NCI-H1930 (cell line): ENCODE results near the gene STK32C.
"Not testable (repeated sequence)": the region's sequence is repeated elsewhere in the genome, so short reads cannot be mapped to it uniquely, and the experiment has no call there.

ENCODE experiments used
- DNase-seq, 2 experiments: peaks; one replicate each; lab custom pipeline; 2025; lab: John Stamatoyannopoulos, UW

Gene STK32C

DNA sequence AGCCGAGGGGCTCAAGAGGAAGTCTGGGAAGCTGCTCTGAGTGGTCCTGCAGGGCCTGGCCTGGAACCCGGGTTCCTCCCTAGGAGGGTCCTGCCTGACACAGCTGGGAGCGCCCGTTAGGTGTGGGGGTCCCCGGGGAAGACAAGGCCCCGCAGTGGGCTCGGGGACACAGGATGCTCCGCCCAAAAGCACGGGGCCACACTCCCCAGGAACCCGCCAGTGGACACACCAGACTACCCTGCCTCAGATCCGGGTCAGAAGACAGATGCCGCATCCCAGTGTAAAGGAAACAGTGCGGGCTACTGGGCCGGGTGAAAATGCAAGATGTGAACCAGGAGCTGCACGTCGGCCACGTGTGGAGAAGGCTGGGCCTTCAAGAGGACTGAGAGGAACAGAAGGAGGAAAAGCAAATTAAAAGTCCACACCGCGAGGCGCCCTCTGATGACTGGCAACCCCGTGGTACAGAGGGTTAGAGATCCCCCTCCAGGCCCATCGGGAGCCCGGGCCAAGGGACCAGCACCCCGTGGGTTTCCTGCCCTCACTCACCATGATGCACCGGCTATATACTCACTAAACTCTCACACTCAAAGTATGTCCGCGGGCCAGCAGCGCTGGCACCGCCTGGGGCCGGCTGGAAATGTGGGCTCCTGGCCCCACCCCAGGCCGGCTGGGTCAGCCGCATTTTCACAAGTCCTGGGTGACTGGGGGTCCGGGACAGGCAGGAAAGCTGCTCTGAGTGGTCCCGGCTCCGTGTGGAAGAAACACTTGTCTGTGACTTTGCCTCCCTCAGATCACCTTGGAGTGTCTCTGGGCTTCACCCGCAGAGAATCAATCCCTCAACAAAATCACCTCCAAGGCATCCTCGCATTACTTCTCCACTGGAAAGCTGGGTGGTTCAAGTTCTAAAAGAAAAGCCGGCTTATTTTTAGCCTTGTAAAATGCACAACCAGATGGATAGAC is 6.1 kb downstream of the STK32C start:
- DNase-seq: no peak

DNA sequence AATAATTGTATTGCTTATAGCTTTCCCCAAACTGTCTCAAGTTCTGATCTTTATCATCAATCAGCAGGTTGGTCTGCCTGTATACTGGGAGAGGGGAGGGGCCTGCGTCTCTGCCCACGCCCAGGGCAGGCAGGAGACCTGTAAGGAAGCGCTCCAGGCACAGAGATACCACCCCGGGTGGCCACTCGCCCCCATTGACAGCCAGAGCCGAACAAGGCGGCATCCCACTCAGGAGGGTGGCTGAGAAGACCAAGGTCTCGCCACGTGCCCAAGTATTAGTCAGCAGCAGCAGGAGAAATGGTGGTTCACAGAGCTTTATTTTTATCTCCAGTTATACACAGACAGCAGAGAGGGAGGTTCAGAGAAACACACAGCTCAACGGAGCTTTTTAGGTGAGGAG is 7.2 kb downstream of the STK32C start:
- no peak for DNase-seq

DNA sequence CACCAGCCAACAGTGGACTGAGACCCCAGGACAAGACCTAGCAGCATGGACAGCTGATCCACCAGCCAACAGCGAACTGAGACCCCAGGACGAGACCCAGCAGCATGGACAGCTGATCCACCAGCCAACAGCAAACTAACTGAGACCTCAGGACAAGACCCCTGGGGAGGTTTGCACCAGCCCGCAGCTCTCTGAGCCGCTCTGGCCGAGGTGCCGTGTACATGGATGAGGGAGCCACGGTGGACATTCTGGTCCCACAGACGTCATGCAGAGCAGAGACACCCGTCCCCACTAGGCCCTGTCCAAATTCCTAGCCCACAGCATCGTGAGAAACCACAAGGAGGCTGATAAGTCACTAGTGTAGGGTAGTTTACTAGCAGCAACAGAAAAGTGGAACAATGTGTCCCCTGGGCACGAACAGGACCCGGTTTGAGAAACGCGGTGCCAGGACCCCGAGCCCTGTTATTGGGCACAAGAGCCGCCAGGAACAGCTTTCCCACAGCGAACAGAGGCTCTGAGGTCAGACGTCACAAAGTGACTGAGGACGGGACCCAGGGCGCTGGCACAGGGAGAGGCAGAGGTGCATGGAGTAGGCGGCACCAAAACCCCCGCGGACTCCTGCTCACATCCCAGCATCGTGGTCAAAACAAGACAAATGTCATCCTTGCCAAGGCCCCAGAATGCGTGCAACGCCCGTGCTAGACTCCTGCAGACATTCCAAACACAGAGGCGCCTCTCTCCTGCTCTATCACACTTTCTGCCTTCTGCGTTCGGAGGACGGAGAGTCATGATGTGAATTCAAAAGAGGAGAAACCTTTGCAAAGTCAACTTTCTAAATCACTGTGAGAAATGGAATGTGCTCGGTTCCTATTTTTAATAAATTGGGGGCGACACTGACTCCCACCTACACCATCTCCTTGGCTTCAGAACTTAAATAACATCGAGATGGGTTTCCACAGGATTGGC is 8.1 kb downstream of the STK32C start:
- no peak for DNase-seq

DNA sequence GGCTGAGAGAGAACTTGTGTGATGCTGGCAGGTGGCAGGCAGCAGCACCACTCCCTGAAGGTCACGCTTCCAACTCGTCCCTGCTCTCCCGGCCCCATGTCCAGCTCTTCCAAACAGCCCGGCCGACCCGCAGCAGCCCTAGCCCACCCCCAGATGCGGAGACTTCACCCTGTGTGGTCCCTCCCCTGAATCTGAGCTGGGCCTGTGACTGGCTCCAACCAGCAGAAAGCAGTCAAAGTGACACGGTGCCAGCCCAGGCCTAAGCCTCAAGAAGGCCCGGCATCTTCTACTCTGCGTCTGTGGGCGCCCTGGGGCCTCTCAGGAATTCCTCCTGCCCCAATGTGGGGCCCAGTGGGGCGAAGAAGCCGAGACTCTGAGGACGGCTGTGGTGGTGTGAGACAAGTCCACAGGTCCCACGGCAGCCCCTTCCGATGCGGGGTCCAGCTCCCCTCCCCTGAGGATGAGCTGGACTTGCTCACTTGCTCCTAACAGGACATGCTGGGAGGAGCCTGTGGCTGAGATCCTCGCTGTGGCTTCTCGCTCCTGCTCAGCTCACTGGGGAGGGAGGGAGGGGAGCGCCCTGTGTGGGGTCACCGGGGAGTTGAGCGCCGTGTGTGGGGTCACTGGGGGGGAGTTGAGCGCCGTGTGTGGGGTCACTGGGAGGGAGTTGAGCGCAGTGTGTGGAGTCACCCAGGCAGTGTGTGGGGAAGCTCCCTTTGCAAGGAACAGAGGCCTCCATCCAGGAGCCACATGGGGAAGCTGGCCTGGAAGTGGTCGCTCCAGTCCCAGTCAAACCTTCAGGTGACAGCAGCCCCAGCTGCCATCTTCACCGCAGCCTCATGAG is 9.5 kb downstream of the STK32C start:
- no peak for DNase-seq

DNA sequence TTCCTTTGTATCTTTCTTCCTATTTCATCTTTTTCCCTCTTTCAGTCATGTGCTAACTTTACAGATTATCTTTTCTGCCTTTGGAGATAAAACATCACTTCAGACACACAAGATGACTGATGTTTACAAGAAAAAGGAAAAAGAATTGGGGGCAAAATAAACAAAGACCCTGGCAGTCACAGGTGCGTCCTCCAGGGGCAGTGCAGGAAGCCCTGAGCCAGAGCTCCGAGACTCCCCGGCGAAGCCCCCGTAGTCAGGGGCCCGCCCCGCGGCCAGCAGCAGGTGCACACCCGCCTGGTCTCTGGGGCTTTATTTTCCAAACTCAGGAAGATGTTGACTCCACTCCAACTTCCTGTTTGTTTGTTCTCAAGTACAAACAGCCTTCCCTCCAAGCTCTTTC is 10.2 kb downstream of the STK32C start:
- no peak for DNase-seq

DNA sequence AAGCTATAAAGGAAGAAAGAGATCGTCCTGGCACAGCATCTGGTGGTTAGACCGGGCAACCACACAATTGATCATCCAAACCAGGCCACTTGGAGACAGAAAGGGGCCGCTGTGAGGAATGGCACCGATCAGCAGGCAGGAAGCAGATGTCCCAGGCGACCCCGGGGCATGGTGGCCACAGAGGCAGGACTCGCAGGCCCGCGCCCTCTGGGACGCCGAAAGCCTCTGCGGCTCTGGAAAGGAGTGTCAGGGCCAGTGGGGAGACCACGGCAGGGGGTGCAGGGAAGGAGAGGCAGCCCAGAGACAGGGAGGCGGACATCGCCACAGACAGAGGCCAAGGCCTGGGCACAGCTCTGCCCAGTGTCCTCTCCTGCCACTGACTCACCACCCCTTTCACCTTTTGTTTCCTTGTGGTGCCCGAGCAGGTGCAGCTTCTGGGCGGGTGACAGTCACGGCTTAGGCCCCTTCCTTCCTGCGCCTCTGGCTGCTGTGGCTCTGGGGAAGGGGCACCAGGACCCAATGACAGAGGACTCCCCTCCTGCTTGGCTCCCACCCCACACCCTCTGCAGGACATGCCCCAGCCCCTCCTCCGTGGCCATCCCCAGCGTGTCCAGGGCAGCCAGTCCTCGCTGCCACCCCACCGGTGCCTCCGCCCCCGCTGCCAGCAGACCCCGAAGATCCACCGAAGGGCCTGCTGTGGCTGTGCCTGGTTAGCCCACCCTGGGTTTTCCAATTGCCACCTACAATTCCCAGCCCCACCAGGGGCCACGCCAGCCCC is 10.9 kb downstream of the STK32C start:
- no peak for DNase-seq

DNA sequence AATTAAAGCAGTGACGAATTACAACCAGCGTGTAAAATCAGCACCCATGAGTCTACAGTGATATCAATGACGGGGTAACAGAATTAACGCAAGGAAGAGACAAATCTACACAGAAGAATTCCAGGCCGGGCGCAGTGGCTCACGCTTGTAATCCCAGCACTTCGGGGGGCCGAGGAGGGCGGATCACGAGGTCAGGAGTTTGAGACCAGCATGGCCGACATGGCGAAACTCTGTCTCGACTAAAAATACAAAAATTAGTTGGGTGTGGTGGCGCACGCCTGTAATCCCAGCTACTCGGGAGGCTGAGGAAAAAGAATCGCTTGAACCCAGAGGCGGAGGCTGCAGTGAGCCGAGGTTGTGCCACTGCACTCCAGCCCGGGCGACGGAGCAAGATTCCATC is 12.3 kb downstream of the STK32C start:
- DNase-seq: not testable (repeated sequence)

DNA sequence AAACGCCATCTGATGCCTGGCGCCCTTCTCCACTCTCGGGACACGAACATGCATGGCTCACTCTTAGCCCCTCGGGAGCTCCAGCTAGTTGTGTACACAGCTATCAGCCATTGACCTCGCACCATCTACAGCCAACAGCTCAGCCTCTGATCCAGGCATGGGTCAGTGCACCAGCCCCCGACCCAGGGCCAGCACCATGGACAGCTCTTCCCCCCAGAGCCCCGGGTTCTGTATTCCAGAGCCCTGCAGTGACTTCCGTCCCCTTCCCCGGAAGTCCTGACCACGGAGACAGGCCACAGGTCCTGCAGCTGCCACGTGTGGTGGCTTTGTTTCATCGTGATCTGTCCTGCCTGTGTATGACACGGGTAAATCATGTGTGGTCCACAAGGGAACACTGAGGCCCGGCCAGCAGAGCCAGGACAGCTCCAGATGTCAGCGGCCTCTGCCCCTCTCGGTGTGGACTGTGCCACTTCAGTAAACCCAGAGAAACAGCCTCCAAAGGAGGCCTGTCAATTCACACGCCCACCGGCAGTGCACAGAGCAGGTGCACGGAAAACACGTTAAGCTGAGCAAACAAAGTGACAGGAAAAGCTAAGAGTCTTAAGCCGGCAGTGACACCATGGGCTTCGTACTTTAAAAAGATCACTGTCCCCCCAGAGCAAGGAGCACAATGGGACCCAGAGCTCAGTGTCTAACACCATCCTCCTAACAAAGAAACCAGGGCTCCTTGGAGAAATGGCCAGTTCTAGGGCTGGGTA is 13.0 kb downstream of the STK32C start:
- no peak for DNase-seq

DNA sequence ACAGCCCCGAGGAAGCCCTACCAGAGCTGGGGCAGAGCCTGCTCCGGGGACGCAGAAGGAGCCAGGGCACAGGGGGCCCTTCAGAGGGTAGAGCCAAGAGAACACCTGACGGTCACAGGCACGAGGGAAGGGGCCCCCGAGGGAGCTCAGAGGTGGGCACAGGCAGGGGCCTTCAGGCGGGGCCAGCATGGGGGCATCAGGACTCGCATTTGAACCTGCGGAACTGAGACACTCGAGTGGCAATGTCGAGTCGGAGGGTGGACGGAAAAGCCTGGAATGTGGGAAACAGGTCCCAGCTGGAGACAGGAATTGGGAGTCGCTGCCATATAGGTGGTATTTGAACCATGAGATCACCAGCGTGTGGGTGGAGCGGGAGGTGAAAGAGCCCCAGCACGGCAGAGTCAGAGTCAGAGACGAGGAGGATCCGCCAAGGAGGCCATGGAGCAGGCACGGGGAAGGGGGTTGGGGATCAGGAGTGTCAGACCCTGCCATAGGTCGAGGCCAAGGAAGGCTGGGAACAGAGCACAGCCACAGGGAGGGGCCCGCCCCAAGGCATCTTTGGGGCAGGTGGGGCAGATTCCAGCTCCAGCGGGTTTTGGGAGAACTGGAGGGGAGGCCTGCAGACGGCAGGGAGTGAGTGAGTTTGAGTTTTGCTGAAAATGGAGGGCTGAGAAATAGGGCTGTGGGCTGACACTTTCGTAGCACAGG is 13.8 kb downstream of the STK32C start:
- DNase-seq: no peak

DNA sequence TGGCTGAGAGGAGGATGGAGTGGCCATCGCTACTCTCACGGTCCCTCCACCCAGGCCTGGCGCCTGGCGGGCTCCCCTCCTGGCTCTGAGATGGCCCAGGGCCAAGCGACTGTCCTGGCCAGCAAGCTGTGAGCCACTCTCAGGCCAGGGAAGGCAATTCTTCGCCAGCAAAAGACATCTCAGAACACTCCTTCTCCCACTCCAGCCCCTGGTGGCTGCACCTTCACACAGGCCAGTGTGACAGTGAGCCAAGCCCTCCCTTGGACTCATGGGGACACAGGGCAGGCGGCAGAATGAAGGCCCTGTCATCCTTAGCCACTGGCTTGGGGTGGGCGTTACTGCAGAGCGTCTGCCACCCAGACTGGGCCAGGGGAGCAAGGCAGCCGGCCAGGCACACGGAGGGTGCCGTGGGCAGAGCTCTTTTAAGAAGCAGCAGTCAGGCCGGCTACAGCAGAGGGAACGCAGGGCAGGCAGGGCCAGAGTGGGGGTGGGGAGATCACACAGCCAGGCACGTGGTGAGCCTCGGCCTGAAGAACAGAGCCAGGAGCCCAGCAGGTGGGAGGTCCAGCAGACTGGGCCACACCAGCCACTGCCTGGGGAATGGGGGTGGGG is 14.4 kb downstream of the STK32C start:
- no peak for DNase-seq

DNA sequence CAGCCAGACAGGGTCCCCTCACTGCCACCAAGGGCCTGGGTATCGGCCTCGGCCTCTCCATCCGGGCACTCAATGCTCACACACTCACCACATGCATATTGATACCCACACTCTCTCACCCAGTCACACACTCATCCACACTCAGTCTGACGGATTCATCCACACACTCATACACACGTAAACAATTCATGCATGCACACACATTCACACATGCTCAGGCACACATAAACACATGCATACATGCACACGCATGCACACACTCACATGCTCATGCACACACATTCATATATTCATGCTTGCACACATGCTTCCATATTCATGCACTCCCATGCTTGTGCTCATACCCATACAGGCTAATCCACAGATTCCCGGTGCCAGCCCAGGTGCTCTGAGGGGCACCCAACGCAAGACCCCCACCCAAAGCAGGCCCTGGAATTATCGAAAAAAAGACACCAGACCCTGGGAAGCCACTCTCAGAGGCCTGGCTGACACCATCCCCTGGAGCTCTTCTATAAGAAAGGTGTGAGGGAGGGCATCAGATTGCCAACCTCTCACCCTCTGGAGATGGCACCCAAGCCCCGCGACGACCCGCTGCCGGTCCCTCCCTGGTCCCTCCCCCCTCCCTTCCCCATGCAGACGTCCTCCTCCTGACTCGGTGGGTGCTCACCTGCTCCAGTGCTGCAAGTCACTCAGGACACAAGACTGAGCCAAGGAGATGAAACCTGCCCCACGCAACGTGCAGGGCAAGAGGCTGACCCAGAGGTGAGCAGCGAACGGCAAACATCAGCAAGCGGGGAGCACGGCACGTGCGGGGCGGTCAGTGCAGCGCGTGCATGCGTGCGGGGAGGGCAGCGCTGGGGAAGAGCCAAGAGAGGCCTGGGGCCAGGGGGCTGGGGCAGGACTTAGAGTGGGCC is 15.2 kb downstream of the STK32C start:
- no peak for DNase-seq

DNA sequence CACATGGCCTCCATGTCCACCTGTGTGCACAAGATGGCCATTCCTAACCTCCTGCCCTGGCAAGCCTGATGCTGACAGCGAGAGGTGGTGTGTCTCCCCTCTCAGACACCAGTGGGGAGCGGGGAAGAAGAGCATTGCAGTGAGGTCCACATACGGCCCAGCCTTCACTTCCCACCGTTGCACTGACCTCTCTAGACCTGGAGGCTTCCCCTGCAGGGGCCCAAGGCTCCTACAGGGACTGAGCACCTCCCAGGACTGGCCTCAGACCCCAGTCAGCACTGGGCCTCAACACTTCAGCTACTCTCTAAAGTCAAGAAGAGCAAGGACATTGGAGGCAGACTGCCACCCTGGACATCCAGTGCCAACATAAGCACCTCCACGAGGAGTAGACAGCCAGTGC is 15.9 kb downstream of the STK32C start:
- no peak for DNase-seq

DNA sequence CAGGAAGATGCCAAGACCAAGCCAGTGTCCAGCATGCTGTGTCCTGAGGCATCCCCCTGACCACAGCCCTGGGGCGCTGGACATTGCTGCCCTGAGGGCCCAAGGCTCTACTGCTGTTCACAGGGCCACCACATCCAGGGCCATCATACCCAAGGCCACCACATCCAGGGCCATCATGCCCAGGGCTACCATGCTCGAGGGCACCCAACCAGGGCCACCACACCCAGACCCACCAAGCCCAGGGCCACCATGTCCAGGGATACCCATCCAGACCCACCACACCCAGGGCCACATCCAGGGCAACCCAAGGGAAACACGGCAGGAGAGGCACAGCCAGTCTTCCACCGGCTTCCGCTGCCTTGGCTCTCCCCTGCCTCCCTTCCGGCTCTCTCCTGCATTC is 17.1 kb downstream of the STK32C start:
- DNase-seq: no peak

DNA sequence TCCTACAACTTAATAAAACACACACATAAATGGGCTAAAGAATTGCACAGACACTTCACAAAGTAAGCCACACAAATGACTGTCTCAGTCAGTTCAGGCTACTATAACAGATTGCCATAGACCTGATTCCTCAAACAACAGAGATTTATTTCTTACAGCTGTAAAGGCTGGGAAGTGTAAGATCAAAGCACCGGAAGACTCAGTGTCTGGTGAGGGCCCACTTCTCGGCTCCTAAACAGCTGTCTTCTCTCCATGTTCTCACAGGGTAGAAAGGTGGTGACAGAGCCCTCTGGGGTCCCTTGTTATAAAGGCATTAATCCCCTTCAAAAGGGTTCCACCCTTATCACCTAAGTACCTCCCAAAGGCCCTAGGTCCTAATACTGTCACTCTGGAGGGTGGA is 18.3 kb downstream of the STK32C start:
- DNase-seq: no peak

DNA sequence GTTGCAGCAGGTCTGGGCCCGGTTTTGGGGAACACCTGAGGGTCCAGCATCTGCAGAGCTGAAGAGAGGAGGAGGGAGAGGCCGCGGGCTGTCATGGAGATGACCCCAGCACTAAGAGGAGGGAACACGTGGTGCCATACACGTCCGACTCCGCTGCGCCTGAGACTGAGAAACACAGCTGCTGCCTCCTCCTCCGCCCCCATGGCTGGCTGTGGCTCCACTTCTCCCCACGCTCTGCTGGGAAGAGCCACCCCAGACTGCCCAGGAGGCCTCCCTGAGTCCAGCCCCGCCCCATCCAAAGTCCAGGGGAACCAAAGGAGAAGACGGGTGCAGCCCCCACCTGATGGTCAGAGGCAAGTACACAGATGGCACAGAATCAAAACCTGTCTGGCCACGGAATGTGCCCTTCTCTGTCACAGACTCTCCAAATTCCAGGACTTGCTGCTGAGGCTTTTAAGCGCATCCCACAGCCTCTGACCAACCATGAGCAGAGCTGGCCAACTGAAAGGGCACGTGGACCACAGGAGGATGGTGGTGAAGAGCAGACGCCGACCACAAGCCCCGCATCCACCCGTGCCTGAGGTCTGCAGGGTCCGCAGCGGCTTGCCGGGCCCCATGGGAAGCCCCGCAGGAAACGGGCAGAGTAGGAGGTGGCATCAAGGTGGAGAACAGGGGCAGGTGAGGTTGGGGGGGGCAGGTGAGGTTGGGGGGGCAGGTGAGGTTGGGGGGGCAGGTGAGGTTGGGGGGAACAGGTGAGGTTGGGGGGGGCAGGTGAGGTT is 24.0 kb downstream of the STK32C start:
- no peak for DNase-seq

DNA sequence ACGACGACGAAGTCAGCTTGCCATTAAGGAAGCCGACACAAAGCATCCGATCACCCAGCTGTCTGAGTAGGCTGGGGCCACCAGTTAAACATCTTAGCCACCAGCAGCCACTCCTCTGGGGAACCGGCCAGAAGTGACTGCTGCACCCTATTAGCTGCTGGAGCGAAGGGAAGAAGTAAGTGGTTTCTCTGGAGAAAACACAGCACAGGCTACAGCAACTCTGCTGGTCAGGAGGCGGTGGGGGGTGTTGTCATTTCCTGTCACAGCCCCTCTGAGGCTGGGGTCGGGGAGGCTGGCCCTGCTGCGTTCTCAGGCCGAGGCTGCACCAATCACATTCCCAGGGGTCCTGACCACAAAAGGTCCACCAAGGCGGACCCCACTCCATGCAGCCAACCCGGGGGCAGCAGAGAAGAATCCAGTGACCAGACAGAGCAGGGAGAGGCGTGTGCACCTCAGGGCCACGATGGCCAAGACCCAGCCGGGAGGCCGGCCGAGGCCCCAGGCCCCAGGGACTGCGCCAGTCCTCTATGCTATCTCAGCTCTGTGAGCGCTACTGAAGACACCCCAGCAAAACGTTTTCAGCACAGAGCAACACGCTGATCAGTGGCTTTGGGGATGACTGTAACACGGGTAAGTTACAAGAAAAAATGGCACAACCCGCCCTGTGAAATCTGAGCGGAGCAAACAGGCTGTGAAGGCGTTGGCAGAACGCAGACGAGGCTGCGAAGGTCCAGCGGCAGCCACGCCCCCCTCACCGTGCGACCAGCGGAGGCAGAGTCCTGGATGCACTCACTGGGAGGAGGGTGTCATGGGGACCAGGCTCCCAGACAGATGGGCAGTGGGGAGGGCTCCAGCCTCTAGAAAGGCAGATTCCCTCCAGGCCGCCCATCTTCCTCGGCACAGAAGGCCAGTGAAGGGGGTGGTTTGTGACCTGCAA is 24.8 kb downstream of the STK32C start:
- DNase-seq: no peak
